Measurements from ENCODE around the gene TRIP4.

The TRIP4 gene

DNA sequence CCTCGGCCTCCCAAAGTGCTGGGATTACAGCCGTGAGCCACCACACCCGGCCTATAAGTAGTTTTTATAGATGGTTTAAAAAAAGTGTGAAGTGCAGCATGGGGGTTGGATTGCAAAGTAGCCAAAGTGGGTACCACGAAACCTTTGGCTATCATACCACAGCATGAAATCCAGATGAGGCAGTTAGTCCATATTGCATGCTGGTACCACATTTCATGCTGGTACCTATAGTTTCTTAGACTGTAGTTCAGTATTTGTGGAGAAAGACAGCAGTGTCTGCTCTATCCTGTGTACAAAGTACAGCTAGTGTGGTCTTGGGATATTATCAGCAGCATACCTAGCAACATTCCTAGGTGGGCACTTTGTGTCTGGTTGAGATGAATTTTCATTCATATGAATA, 84.5 kb downstream of the TRIP4 start:
- Histone ChIP-seq H3K4ac (ENCODE audit: low read depth, low read length) (no peak overlapping the region), H3K9ac (ENCODE audit: low read length) (no peak overlapping the region), H3K27me3 (ENCODE audit: insufficient read depth, low read length, poor library complexity) (no peaks in the 10 kb centered on the region), H4K8ac (ENCODE audit: low read depth, low read length) (no peak overlapping the region), H3K4me3 (ENCODE audit: low read length) (no peak overlapping the region), H3K79me1 (ENCODE audit: low read length) (peaks cover 13% of the 10 kb centered on the region), H3K23ac (ENCODE audit: low read length) (no peak overlapping the region), H2BK5ac (ENCODE audit: low read length) (no peak overlapping the region), H3K36me3 (ENCODE audit: control insufficient read depth, insufficient read depth, low read length) (peaks cover 2% of the 10 kb centered on the region), H3K4me2 (ENCODE audit: low read length) (no peak overlapping the region), H2AK5ac (ENCODE audit: low read length) (no peak overlapping the region), H3K18ac (ENCODE audit: low read length) (no peak overlapping the region), H2BK120ac (ENCODE audit: low read depth, low read length) (no peak overlapping the region), H3K27ac (ENCODE audit: low read depth, low read length) (no peak overlapping the region), H3K56ac (ENCODE audit: low read length) (no peak overlapping the region), H3K79me2 (ENCODE audit: control insufficient read depth, insufficient read depth, low read length) (peaks cover 32% of the 10 kb centered on the region), H2BK15ac (replicated peaks; ENCODE audit: low read depth) (no peak overlapping the region), H3K4me1 (ENCODE audit: control insufficient read depth, low read depth, low read length) (no peaks in the 10 kb centered on the region), H4K5ac (ENCODE audit: low read length) (no peak overlapping the region)
- no CpG with 5 or more reads among the region's 4 CpGs for WGBS (ENCODE audit: extremely low coverage, insufficient coverage, low lambda C conversion rate)
- DNase-seq: no peak

DNA sequence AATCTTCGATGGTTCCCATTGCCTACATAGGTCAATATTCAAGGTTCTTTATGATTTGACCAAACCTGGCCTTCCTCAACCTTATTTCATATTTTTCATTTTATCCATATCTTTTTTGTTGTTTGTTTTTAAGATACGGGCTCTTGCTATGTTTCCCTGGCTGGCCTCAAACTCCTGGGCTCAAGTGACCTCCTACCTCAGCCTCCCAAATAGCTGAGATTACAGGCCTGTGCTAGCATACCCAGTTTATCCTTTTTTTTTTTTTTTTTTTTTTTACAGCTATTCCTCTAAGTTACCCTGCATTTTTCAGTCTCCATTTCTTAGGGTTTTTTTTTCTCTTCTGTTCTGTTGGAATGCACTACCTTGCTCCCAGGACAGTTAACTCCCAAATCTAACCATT, 87.2 kb downstream of the TRIP4 start:
- no peak overlapping the region for H3K4me3 ChIP-seq (ENCODE audit: low read length)
- no peaks in the 10 kb centered on the region for H3K4me1 ChIP-seq (ENCODE audit: control insufficient read depth, low read depth, low read length)
- peaks cover 2% of the 10 kb centered on the region for H3K36me3 ChIP-seq (ENCODE audit: control insufficient read depth, insufficient read depth, low read length)
- no peak overlapping the region for H3K27ac ChIP-seq (ENCODE audit: low read depth, low read length)
- H3K4ac ChIP-seq (ENCODE audit: low read depth, low read length): no peak overlapping the region
- no peak overlapping the region for H4K5ac ChIP-seq (ENCODE audit: low read length)
- H2AK5ac ChIP-seq (ENCODE audit: low read length): no peak overlapping the region
- H2BK5ac ChIP-seq (ENCODE audit: low read length): no peak overlapping the region
- H3K56ac ChIP-seq (ENCODE audit: low read length): no peak overlapping the region
- H3K27me3 ChIP-seq (ENCODE audit: insufficient read depth, low read length, poor library complexity): no peaks in the 10 kb centered on the region
- H3K18ac ChIP-seq (ENCODE audit: low read length): no peak overlapping the region
- H3K23ac ChIP-seq (ENCODE audit: low read length): no peak overlapping the region
- peaks cover 10% of the 10 kb centered on the region for H3K79me1 ChIP-seq (ENCODE audit: low read length)
- H3K79me2 ChIP-seq (ENCODE audit: control insufficient read depth, insufficient read depth, low read length): peaks cover 15% of the 10 kb centered on the region
- no peak overlapping the region for H3K9ac ChIP-seq (ENCODE audit: low read length)
- no peak overlapping the region for H2BK15ac ChIP-seq (replicated peaks; ENCODE audit: low read depth)
- no peak overlapping the region for H2BK120ac ChIP-seq (ENCODE audit: low read depth, low read length)
- no CpG with 5 or more reads among the region's 2 CpGs for WGBS (ENCODE audit: extremely low coverage, insufficient coverage, low lambda C conversion rate)
- no peak for DNase-seq
- no peak overlapping the region for H3K4me2 ChIP-seq (ENCODE audit: low read length)
- H4K8ac ChIP-seq (ENCODE audit: low read depth, low read length): no peak overlapping the region

DNA sequence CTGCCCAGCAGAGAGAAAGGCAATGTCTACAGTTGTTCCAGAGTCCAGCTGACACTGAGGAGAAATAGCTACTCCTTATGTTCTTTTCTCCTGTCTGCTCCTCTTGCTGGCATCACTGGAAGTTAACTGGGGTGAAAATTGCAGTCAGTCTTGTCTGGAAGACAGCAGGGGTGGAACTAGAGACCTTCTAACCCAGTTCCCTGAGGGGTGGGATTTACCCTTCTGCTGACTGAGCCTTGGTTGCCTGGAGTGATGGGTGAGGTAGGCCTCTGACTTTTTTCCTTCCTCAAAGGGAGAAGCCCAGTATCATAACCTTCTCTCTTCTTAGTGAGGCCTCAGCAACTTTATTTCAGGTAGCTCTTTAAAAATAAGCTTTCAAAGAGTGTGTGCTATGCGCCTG, 88.9 kb downstream of the TRIP4 start:
- no peak overlapping the region for H3K56ac ChIP-seq (ENCODE audit: low read length)
- no CpG with 5 or more reads among the region's 1 CpG for WGBS (ENCODE audit: extremely low coverage, insufficient coverage, low lambda C conversion rate)
- H2BK15ac ChIP-seq (replicated peaks; ENCODE audit: low read depth): no peak overlapping the region
- H3K9ac ChIP-seq (ENCODE audit: low read length): no peak overlapping the region
- no peaks in the 10 kb centered on the region for H3K36me3 ChIP-seq (ENCODE audit: control insufficient read depth, insufficient read depth, low read length)
- peaks cover 12% of the 10 kb centered on the region for H3K79me2 ChIP-seq (ENCODE audit: control insufficient read depth, insufficient read depth, low read length)
- H4K5ac ChIP-seq (ENCODE audit: low read length): no peak overlapping the region
- no peak overlapping the region for H3K23ac ChIP-seq (ENCODE audit: low read length)
- H3K4ac ChIP-seq (ENCODE audit: low read depth, low read length): no peak overlapping the region
- no peak overlapping the region for H2BK120ac ChIP-seq (ENCODE audit: low read depth, low read length)
- DNase-seq: peak; percentile 16
- no peak overlapping the region for H3K27ac ChIP-seq (ENCODE audit: low read depth, low read length)
- H3K4me2 ChIP-seq (ENCODE audit: low read length): no peak overlapping the region
- H3K4me3 ChIP-seq (ENCODE audit: low read length): no peak overlapping the region
- H4K8ac ChIP-seq (ENCODE audit: low read depth, low read length): no peak overlapping the region
- no peak overlapping the region for H2BK5ac ChIP-seq (ENCODE audit: low read length)
- no peaks in the 10 kb centered on the region for H3K4me1 ChIP-seq (ENCODE audit: control insufficient read depth, low read depth, low read length)
- no peaks in the 10 kb centered on the region for H3K27me3 ChIP-seq (ENCODE audit: insufficient read depth, low read length, poor library complexity)
- H3K18ac ChIP-seq (ENCODE audit: low read length): no peak overlapping the region
- peaks cover 7% of the 10 kb centered on the region for H3K79me1 ChIP-seq (ENCODE audit: low read length)
- no peak overlapping the region for H2AK5ac ChIP-seq (ENCODE audit: low read length)

DNA sequence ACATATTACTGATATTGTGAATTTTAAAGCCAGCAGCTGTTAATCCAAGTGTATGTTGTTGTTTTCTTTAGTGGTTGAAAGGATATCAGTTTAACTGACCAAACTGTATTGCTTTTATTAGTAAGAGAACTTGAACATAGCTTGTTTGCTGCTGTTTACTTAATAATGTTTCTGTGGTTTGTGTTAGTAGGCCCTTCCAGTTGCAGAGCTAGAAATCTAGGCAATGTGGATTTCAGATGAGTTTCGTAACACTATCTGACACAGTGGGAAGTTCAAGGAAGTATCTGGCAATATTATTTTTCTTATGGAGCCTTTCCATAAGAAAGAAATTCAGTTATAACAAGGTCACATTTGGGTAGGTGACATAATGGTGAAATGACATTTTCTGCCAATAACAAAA, 91.2 kb downstream of the TRIP4 start:
- Histone ChIP-seq H2BK15ac (replicated peaks; ENCODE audit: low read depth) (no peak overlapping the region), H3K79me1 (ENCODE audit: low read length) (peaks cover 6% of the 10 kb centered on the region), H3K4ac (ENCODE audit: low read depth, low read length) (no peak overlapping the region), H3K4me2 (ENCODE audit: low read length) (no peak overlapping the region), H3K36me3 (ENCODE audit: control insufficient read depth, insufficient read depth, low read length) (no peaks in the 10 kb centered on the region), H2BK120ac (ENCODE audit: low read depth, low read length) (no peak overlapping the region), H2AK5ac (ENCODE audit: low read length) (no peak overlapping the region), H3K18ac (ENCODE audit: low read length) (no peak overlapping the region), H3K4me3 (ENCODE audit: low read length) (no peak overlapping the region), H4K5ac (ENCODE audit: low read length) (no peak overlapping the region), H3K79me2 (ENCODE audit: control insufficient read depth, insufficient read depth, low read length) (peaks cover 5% of the 10 kb centered on the region), H3K27me3 (ENCODE audit: insufficient read depth, low read length, poor library complexity) (no peaks in the 10 kb centered on the region), H3K4me1 (ENCODE audit: control insufficient read depth, low read depth, low read length) (no peaks in the 10 kb centered on the region), H3K27ac (ENCODE audit: low read depth, low read length) (no peak overlapping the region), H4K8ac (ENCODE audit: low read depth, low read length) (no peak overlapping the region), H2BK5ac (ENCODE audit: low read length) (no peak overlapping the region), H3K23ac (ENCODE audit: low read length) (no peak overlapping the region), H3K9ac (ENCODE audit: low read length) (no peak overlapping the region), H3K56ac (ENCODE audit: low read length) (no peak overlapping the region)
- no CpG with 5 or more reads among the region's 1 CpG for WGBS (ENCODE audit: extremely low coverage, insufficient coverage, low lambda C conversion rate)
- DNase-seq: no peak

DNA sequence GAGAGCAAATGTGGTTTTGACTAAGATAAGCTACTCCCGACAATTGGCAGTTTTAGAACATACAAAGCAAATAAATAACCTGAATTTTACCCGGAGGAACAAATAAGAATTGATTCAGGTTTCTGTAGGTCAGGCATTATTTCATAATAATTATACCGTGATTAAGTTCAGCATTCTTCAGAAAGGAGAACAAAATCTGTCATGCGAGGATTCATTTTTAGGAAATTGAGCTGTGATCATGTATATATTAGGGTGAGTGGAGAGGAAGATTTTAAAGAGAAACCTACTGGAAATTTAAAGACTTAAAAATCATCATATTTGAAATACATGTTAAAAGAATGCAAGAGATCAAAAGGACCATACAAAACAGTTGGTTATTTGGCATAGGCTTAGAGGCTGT, 93.3 kb downstream of the TRIP4 start:
- H3K4me1 ChIP-seq (ENCODE audit: control insufficient read depth, low read depth, low read length): no peaks in the 10 kb centered on the region
- 100% methylated on average over 1 of the region's 4 CpGs for WGBS (ENCODE audit: extremely low coverage, insufficient coverage, low lambda C conversion rate)

DNA sequence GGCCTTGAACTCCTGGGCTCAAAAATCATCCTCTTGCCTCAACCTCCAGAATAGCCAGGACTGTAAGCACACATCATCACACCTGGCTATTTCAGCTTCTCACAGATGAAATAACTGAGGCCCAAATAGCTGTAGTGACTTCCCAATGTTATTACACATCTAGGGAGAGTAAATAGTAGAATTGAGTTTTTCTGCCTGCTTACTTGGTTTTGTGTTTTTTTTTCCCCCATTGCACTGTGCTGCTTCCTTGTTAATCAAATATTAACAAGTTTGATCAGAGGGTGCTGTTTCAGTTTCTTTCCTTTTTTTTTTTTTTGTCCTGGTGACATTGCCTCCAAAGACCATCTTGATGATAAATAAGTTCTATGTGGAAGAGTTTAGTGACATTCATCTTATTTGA, 96.1 kb downstream of the TRIP4 start:
- H3K36me3 ChIP-seq (ENCODE audit: control insufficient read depth, insufficient read depth, low read length): no peaks in the 10 kb centered on the region

More for the DNA sequence above, 93.3 kb downstream of the TRIP4 start:
- no peak for DNase-seq
- Histone ChIP-seq H3K79me1 (ENCODE audit: low read length) (peaks cover 5% of the 10 kb centered on the region), H3K9ac (ENCODE audit: low read length) (no peak overlapping the region), H4K8ac (ENCODE audit: low read depth, low read length) (no peak overlapping the region), H3K4me2 (ENCODE audit: low read length) (no peak overlapping the region), H3K4ac (ENCODE audit: low read depth, low read length) (no peak overlapping the region), H2AK5ac (ENCODE audit: low read length) (no peak overlapping the region), H2BK5ac (ENCODE audit: low read length) (no peak overlapping the region), H3K27ac (ENCODE audit: low read depth, low read length) (no peak overlapping the region), H4K5ac (ENCODE audit: low read length) (no peak overlapping the region), H3K27me3 (ENCODE audit: insufficient read depth, low read length, poor library complexity) (no peaks in the 10 kb centered on the region), H3K56ac (ENCODE audit: low read length) (no peak overlapping the region), H3K36me3 (ENCODE audit: control insufficient read depth, insufficient read depth, low read length) (no peaks in the 10 kb centered on the region), H3K18ac (ENCODE audit: low read length) (no peak overlapping the region), H3K23ac (ENCODE audit: low read length) (no peak overlapping the region), H3K4me3 (ENCODE audit: low read length) (no peak overlapping the region), H2BK15ac (replicated peaks; ENCODE audit: low read depth) (no peak overlapping the region), H3K79me2 (ENCODE audit: control insufficient read depth, insufficient read depth, low read length) (peaks cover 5% of the 10 kb centered on the region), H2BK120ac (ENCODE audit: low read depth, low read length) (no peak overlapping the region)

More for the DNA sequence above, 96.1 kb downstream of the TRIP4 start:
- H3K4me2 ChIP-seq (ENCODE audit: low read length): no peak overlapping the region
- no peaks in the 10 kb centered on the region for H3K79me2 ChIP-seq (ENCODE audit: control insufficient read depth, insufficient read depth, low read length)
- H4K5ac ChIP-seq (ENCODE audit: low read length): no peak overlapping the region
- no peak overlapping the region for H2BK15ac ChIP-seq (replicated peaks; ENCODE audit: low read depth)
- no peak for DNase-seq
- no peak overlapping the region for H3K18ac ChIP-seq (ENCODE audit: low read length)
- peaks cover 8% of the 10 kb centered on the region for H3K79me1 ChIP-seq (ENCODE audit: low read length)
- no peak overlapping the region for H3K9ac ChIP-seq (ENCODE audit: low read length)
- no peak overlapping the region for H3K4me3 ChIP-seq (ENCODE audit: low read length)
- H3K4me1 ChIP-seq (ENCODE audit: control insufficient read depth, low read depth, low read length): no peaks in the 10 kb centered on the region
- H3K27ac ChIP-seq (ENCODE audit: low read depth, low read length): no peak overlapping the region
- H3K56ac ChIP-seq (ENCODE audit: low read length): no peak overlapping the region
- H2AK5ac ChIP-seq (ENCODE audit: low read length): no peak overlapping the region
- H3K23ac ChIP-seq (ENCODE audit: low read length): no peak overlapping the region
- H4K8ac ChIP-seq (ENCODE audit: low read depth, low read length): no peak overlapping the region
- H2BK5ac ChIP-seq (ENCODE audit: low read length): no peak overlapping the region
- no peak overlapping the region for H3K4ac ChIP-seq (ENCODE audit: low read depth, low read length)
- no peaks in the 10 kb centered on the region for H3K27me3 ChIP-seq (ENCODE audit: insufficient read depth, low read length, poor library complexity)
- no peak overlapping the region for H2BK120ac ChIP-seq (ENCODE audit: low read depth, low read length)
